ENCODE data around the gene RPE65. TPM values are rescaled to one million over a fixed set of nuclear protein-coding genes. Genes with fewer than 3 reads are reported as not detected.

Gene RPE65
- total RNA-seq (2013) = not detected
- polyA plus RNA-seq (not detected), polyA minus RNA-seq (not detected in 2 replicates), total RNA-seq (0 to 2.6 (median 0.15) reads per million in 11 experiments)

DNA sequence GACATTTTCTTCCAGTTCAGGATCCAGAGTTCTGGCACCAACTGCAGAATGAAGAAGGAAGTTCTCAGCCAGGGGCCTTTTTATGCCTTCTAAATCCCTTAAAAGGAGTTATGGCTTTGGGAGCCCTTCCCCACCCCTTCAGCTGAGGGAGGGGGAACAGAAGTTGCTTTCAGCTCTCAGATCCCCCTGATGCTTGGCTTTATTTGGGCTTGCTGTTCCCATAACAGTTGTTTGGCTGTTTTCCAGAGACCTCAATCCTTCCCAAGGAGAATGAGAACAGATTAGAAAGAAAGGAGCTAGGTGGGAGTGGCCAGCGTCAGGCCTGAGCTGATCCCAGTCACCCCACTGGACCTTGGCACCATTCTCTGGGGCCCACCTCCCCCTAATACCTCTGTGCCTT lies at the start of gene RPE65:
Gene RPE65, minus strand, starts transcription at position 54 of the 400 bp plus-strand sequence. Its CDS starts 49 bp downstream, at position 5.
- H3K4me2 ChIP-seq (replicated peaks; ENCODE audit: extremely low read depth, low read length, poor library complexity, severe bottlenecking) = peak within 1 kb of the TSS; percentile 33
- TF ChIP-seq, protein P1, sequence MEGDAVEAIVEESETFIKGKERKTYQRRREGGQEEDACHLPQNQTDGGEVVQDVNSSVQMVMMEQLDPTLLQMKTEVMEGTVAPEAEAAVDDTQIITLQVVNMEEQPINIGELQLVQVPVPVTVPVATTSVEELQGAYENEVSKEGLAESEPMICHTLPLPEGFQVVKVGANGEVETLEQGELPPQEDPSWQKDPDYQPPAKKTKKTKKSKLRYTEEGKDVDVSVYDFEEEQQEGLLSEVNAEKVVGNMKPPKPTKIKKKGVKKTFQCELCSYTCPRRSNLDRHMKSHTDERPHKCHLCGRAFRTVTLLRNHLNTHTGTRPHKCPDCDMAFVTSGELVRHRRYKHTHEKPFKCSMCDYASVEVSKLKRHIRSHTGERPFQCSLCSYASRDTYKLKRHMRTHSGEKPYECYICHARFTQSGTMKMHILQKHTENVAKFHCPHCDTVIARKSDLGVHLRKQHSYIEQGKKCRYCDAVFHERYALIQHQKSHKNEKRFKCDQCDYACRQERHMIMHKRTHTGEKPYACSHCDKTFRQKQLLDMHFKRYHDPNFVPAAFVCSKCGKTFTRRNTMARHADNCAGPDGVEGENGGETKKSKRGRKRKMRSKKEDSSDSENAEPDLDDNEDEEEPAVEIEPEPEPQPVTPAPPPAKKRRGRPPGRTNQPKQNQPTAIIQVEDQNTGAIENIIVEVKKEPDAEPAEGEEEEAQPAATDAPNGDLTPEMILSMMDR (IDR thresholded peaks at IDR 0.05) = no peak
- H3K9ac ChIP-seq (ENCODE audit: insufficient read depth, low read length, poor library complexity, severe bottlenecking) = no peak within 1 kb of the TSS
- H3K4me1 ChIP-seq (ENCODE audit: control insufficient read depth in 1 of 2, insufficient read depth in 2 of 2, low read length in 2 of 2) = peaks cover 15 to 16% of the 10 kb centered on the region in 2 donors
- no peaks in the 10 kb centered on the region for H3K27me3 ChIP-seq (ENCODE audit: control insufficient read depth in 2 of 2, insufficient read depth in 2 of 2, low read length in 2 of 2)
- H4K20me1 ChIP-seq (ENCODE audit: insufficient read depth, low read length) = no peaks in the 10 kb centered on the region
- H3K36me3 Mint-ChIP-seq = no peaks in the 10 kb centered on the region
- H3K79me2 ChIP-seq (ENCODE audit: insufficient read depth, low read length) = no peaks in the 10 kb centered on the region
- peaks cover 0 to 4% (median 0%) of the 10 kb centered on the region in 7 donors for H3K9me3 Mint-ChIP-seq
- no peaks in the 10 kb centered on the region for H3K27me3 Mint-ChIP-seq (ENCODE audit: low read depth in 3 of 3)
- H2AFZ ChIP-seq (ENCODE audit: insufficient read depth, low read depth, low read length, poor library complexity, severe bottlenecking) = peak within 1 kb of the TSS; percentile 44
- no peaks in the 10 kb centered on the region for H3K9me3 ChIP-seq (replicated peaks in 1 of 2; ENCODE audit: control insufficient read depth in 1 of 2, insufficient read depth in 1 of 2, low read length in 2 of 2)
- peak within 1 kb of the TSS in 5 of 7 donors; percentile 2 to 77 (median 18) for H3K27ac Mint-ChIP-seq
- intact Hi-C loops (cut with micrococcal nuclease) = loop anchor here in 1 of 2 donors (5.0 kb wide), 1 partner anchor 328 kb away; no protein-coding TSS in a partner anchor
- peak within 1 kb of the TSS in 1 of 3 experiments; percentile 6 for H3K4me3 ChIP-seq (replicated peaks in 1 of 3; ENCODE audit: low read depth in 2 of 3, low read length in 3 of 3)
- H3K4me3 Mint-ChIP-seq = no peak within 1 kb of the TSS
- H3K36me3 ChIP-seq (replicated peaks in 1 of 2; ENCODE audit: control insufficient read depth in 1 of 2, insufficient read depth in 2 of 2, low read length in 2 of 2) = no peaks in the 10 kb centered on the region
- peaks cover 22% of the 10 kb centered on the region for H3K4me1 Mint-ChIP-seq
- 83% methylated on average over 1 of the region's 1 CpG for WGBS (ENCODE audit: insufficient coverage)
- DNase-seq = no peak
- H3K27ac ChIP-seq (ENCODE audit: low read depth in 1 of 2, low read length in 2 of 2) = peak within 1 kb of the TSS in 1 of 2 donors; percentile 27

DNA sequence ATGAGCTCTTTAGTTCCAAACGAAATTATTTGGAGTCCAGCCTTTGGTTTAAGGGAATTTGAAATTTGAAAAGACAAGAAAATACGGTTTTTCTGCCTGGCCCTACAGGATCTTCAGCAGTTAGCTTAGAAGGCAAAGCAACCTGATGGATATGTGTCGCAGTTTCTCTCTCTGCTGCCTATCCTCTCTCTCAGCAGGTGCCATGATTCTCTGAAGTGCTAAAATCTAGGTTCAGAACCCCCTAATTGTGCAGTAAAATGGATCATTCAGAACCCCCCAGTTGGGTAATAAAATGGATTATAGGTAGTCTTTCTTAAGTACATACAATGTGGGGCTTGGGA lies 47.6 kb upstream of the RPE65 start:
- TF ChIP-seq, protein P1 (IDR thresholded peaks at IDR 0.05) = no peak
- Mint-ChIP-seq H3K27me3 (ENCODE audit: low read depth in 3 of 3) (peaks cover 0 to 5% (median 0%) of the 10 kb centered on the region in 3 donors), H3K27ac (no peak overlapping the region), H3K4me1 (peaks cover 33% of the 10 kb centered on the region), H3K4me3 (peak overlapping the region; percentile 95 to 97), H3K36me3 (peaks cover 5 to 6% of the 10 kb centered on the region in 2 donors), H3K9me3 (peaks cover 0 to 9% (median 3%) of the 10 kb centered on the region in 7 donors)
- no peaks in the 10 kb centered on the region for H3K9me3 ChIP-seq (replicated peaks in 1 of 2; ENCODE audit: control insufficient read depth in 1 of 2, insufficient read depth in 1 of 2, low read length in 2 of 2)
- H4K20me1 ChIP-seq (ENCODE audit: insufficient read depth, low read length) = no peaks in the 10 kb centered on the region
- intact Hi-C loops (cut with micrococcal nuclease) = no loop called here
- peak overlapping the region in 1 of 2 donors; percentile 60 for H3K27ac ChIP-seq (ENCODE audit: low read depth in 1 of 2, low read length in 2 of 2)
- H3K36me3 ChIP-seq (replicated peaks in 1 of 2; ENCODE audit: control insufficient read depth in 1 of 2, insufficient read depth in 2 of 2, low read length in 2 of 2) = peaks cover 0 to 15% of the 10 kb centered on the region in 2 donors
- peaks cover 42% of the 10 kb centered on the region for H3K79me2 ChIP-seq (ENCODE audit: insufficient read depth, low read length)
- 0% methylated on average over 3 of the region's 3 CpGs for WGBS (ENCODE audit: insufficient coverage)
- H3K4me3 ChIP-seq (replicated peaks in 1 of 3; ENCODE audit: low read depth in 2 of 3, low read length in 3 of 3) = peak overlapping the region; percentile 55 to 99 (median 76)
- peak overlapping the region; percentile 95 for H2AFZ ChIP-seq (ENCODE audit: insufficient read depth, low read depth, low read length, poor library complexity, severe bottlenecking)
- peak overlapping the region; percentile 70 for H3K9ac ChIP-seq (ENCODE audit: insufficient read depth, low read length, poor library complexity, severe bottlenecking)
- peaks cover 13 to 21% of the 10 kb centered on the region in 2 donors for H3K4me1 ChIP-seq (ENCODE audit: control insufficient read depth in 1 of 2, insufficient read depth in 2 of 2, low read length in 2 of 2)
- DNase-seq = no peak
- no peaks in the 10 kb centered on the region for H3K27me3 ChIP-seq (ENCODE audit: control insufficient read depth in 2 of 2, insufficient read depth in 2 of 2, low read length in 2 of 2)
- peak overlapping the region; percentile 99 for H3K4me2 ChIP-seq (replicated peaks; ENCODE audit: extremely low read depth, low read length, poor library complexity, severe bottlenecking)
